HG02610 (cell line): ENCODE data around the gene PANX3.
A peak's percentile ranks its signal among the peaks of the same experiment; 100 is the strongest.

Source experiments
- ATAC-seq: cut with Tn5 transposase; IDR thresholded peaks from one replicate; pipeline ENCODE4 v1.9.1; 2021; ENCODE audit warnings: mild to moderate bottlenecking, moderate library complexity; ENCODE audit not compliant: unreplicated experiment

The PANX3 gene

DNA sequence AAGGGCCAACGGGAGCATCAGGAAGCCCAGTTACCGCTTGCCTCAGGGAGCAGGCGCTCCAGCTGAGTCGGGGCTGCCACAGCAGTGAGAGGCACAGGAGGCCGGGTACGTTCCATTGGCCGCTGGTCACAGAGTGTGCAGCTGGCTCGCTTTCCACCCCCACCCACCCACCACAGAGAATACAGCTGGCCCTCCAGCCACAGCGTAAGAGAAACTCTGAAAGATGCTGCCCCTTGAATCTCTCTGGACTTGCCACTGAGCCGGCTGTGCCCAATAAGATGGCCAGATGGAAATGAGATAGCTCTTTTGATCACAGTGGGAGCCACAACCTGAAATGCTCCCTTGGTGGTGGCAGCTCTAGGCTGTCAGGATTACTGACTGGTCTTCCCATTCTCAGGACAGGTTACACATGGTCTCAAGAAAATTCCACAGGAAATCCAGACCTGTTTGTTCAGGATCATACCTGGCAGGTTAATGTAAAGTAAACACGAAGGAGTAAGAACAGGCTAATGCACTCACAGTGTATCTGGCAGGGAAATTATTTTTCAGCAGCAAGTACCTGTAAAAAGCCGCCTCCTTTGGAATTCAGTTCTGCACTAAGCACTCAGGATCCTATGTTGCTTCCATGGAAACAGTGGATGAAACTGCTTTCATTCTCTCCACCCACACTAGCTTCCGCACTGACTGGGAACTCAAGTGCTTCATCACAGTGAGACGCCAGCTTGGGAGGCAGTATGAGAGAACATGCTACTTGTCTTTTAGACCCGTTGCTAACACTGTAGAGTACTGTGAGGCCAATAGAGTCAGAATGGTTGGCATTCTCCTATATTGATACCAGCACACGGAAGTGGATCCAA, 45.8 kb downstream of the PANX3 start:
- ATAC-seq = no peak

DNA sequence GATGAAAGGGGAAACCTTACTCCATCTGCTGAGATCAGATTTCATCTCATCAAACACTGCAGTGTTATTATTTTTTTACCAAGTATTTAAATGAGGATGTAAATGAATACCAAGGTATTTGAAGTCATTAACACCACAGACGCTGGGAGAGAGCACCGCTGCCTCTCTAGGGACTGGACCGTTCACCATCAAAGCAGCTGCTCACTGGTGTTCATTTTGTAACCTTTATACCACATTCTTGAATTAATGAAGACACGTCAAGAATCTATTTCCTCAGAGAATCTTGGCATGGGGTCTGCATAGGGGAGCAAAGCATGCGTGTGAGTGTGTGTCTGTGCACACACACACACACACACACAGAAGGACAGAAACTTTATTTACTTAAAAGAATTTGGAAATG, 46.7 kb downstream of the PANX3 start:
- ATAC-seq = no peak

DNA sequence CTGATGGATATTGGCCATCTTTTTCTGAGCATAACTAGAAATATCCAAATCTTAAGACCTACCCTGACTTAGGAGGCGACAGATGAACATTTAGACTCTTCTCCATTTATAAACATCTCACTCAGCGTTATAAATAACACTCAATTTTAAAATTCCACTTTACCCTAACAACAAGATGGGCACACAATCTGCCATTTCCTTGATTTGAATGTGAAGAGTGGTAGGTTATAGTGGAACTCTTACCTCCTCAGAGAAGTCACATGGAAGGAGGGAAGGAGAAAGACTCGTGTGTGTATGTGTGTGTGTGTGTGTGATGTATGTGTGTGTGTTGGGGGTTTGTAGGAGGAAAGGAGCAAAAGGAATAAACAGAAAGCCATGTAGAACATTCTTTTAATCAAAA, 47.3 kb downstream of the PANX3 start:
- ATAC-seq = no peak

DNA sequence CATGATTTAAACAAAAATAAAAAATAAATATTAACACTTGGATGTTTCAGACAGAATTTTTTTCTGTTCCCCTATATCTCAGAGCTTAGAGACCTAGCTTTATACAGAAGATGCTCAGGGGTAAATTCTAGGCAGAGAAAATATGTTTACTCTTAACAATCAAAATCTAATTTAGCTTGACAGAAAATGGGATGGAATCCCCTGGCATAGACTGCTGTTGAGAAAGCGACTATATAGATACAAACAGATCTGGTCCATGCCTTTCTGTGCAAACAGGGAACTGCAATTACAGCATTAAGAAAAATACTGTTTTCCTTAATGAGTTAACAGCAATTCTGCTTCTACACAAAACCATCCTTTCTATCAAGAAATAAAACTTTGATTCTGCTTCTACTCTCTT, 47.8 kb downstream of the PANX3 start:
- ATAC-seq = no peak

DNA sequence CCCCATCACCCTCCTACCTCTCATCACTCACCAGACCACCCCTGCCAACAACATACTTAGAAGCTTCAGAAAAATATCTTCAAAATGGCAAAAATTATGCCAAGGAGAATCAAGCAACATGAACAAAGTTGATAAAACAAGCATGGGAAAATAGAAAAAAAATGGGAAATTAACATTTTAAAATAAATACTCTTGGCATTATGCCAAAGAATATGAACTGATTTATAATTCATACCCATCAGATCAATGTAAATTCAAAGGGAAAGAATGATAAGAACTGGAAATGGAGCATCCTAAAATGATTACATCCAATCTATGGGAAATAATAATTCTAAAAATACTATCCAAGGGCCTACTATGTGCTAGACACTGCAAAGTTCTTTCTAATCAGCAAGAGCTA, 50.3 kb downstream of the PANX3 start:
- no peak for ATAC-seq

DNA sequence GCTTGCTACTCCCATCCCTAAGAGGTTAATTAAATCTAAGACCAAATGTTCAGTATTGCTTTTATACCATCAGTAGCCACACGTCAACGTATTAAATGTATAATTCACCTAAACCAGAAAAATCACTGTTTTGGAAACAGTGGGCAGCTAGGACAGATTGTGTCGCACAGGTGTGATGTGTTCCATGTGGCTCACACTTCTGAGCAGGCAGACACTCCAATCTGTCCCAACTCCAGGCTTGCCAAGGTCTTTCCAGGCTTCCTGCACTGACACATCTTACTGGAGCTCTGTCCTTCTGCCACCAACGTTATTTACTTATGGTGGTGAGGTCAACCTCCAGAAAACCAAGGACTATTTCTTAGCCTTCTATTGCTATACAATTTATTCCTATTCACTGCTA, 50.9 kb downstream of the PANX3 start:
- ATAC-seq = no peak

DNA sequence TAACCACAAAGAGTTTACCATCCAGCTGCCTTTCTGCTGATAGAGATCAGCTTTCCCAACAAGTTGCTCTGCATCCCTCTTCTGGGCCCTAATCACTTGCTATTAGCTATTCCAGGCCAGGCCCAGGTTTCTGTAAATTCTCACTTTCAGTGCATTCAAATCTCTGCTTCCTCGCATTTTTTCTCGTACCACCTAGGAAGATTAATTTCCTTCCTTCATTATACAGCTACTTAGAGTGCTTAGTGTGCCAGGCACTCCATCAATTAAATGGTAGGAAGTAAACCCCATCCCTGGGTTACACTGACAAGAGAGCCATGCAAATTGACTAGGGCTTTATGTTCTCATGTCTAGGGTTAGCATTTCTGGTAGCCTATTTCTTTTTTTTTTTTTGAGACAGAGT, 52.6 kb downstream of the PANX3 start:
- ATAC-seq = no peak

DNA sequence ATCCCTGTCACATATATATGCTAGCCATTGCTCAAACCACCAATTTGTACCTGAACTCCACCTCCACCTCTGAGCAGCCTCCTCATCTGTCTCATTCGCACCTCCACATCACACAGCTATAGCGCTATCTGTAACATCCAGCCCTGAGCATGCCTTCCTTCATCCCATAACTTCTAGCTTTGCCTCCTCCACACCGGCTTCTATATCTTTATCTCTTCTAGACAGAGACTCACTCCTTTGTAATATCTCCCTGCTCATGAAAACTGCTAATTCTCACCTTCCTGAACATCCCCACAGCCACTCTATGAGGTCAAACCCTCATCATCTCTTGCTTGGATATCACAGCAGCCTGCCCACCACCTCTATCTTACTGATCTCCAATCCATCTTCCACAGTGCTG, 56.4 kb downstream of the PANX3 start:
- ATAC-seq = no peak

DNA sequence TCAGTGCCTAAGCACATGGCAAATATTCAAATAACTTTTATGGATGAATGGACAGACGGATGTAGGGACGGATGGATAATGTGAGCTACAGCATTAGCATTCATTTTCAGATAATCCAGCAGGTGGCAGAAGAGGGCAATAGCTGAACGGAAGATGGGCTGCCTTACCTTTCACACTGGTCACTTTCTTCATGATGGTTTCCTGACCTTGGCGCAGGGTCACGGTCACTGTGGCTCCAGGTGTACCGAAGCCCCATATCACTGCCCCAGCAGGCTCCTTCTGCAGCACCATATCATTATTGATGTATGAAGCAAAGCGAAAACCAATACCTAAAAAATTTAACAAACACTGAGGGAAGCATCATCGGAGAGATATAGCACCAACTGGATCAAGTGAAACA, 58.0 kb downstream of the PANX3 start:
- peak; percentile 28 for ATAC-seq
